ENCODE measurements around the gene BHLHE40. TPM values are rescaled to one million over a fixed set of nuclear protein-coding genes. Genes with fewer than 3 reads are reported as not detected.

Gene BHLHE40
- polyA plus RNA-seq, 3 donors = 20.2 to 167 (median 23.4) TPM

GRCh38 chr3:4977001-4977852 lies 2.0 kb upstream of the BHLHE40 start:
- no peak for TF ChIP-seq CTCF (IDR thresholded peaks at IDR 0.05)
- Histone ChIP-seq H3K27ac (ENCODE audit: low read depth in 1 of 2, low read length in 2 of 2) (peak overlapping the region; percentile 100), H3K36me3 (replicated peaks in 1 of 2; ENCODE audit: control insufficient read depth in 1 of 2, insufficient read depth in 2 of 2, low read length in 2 of 2) (peaks cover 0 to 1% of the 10 kb centered on the region in 2 donors), H3K9ac (ENCODE audit: insufficient read depth, low read length, poor library complexity, severe bottlenecking) (peak overlapping the region; percentile 98), H3K4me2 (replicated peaks; ENCODE audit: extremely low read depth, low read length, poor library complexity, severe bottlenecking) (peak overlapping the region; percentile 82), H3K27me3 (ENCODE audit: control insufficient read depth in 2 of 2, insufficient read depth in 2 of 2, low read length in 2 of 2) (no peaks in the 10 kb centered on the region), H3K4me1 (ENCODE audit: control insufficient read depth in 1 of 2, insufficient read depth in 2 of 2, low read length in 2 of 2) (peaks cover 43% of the 10 kb centered on the region in 2 donors), H4K20me1 (ENCODE audit: insufficient read depth, low read length) (peaks cover 27% of the 10 kb centered on the region), H3K9me3 (replicated peaks in 1 of 2; ENCODE audit: control insufficient read depth in 1 of 2, insufficient read depth in 1 of 2, low read length in 2 of 2) (no peaks in the 10 kb centered on the region), H3K79me2 (ENCODE audit: insufficient read depth, low read length) (peaks cover 25% of the 10 kb centered on the region), H3K4me3 (replicated peaks in 1 of 3; ENCODE audit: low read depth in 2 of 3, low read length in 3 of 3) (peak overlapping the region; percentile 50 to 99 (median 75)), H2AFZ (ENCODE audit: insufficient read depth, low read depth, low read length, poor library complexity, severe bottlenecking) (peak overlapping the region; percentile 55)
- Mint-ChIP-seq H3K4me3 (peak overlapping the region; percentile 89 to 100), H3K36me3 (peaks cover 11 to 15% of the 10 kb centered on the region in 2 donors), H3K27ac (peak overlapping the region; percentile 100), H3K9me3 (peaks cover 0 to 4% (median 0%) of the 10 kb centered on the region in 7 donors), H3K4me1 (peaks cover 32% of the 10 kb centered on the region), H3K27me3 (ENCODE audit: low read depth in 3 of 3) (peaks cover 0 to 2% (median 2%) of the 10 kb centered on the region in 3 donors)
- intact Hi-C loops (cut with micrococcal nuclease) = loop anchor here in 1 of 2 donors (1.0 to 10.0 kb wide), 5 partner anchors 9 to 265 kb away; no protein-coding TSS in a partner anchor
- peak; percentile 91 to 97 (median 97) for DNase-seq
- WGBS (ENCODE audit: insufficient coverage) = 1% methylated on average over 24 of the region's 35 CpGs

DNA sequence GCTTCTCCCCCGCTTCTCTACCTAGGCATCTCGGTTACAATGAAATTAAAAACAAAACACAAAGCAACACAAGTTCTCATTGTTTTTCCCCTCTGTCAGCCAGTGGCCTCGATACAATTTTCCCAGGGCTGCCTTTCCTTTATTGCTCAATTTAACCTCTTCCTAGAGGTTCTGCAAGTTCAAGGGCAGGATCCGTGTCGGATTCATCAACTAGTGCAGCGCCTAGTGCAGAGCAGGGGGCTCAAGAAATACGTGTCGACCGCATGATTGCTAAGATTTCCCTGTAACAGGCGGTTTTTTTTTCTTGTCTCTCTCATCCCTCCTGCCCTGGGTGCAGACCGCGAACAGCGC lies 1.4 kb upstream of the BHLHE40 start:
- Histone ChIP-seq H3K4me2 (replicated peaks; ENCODE audit: extremely low read depth, low read length, poor library complexity, severe bottlenecking) (peak overlapping the region; percentile 82), H3K4me3 (replicated peaks in 1 of 3; ENCODE audit: low read depth in 2 of 3, low read length in 3 of 3) (peak overlapping the region; percentile 50 to 99 (median 75)), H2AFZ (ENCODE audit: insufficient read depth, low read depth, low read length, poor library complexity, severe bottlenecking) (no peak overlapping the region), H3K27ac (ENCODE audit: low read depth in 1 of 2, low read length in 2 of 2) (peak overlapping the region; percentile 100), H3K9me3 (replicated peaks in 1 of 2; ENCODE audit: control insufficient read depth in 1 of 2, insufficient read depth in 1 of 2, low read length in 2 of 2) (no peaks in the 10 kb centered on the region), H4K20me1 (ENCODE audit: insufficient read depth, low read length) (peaks cover 33% of the 10 kb centered on the region), H3K27me3 (ENCODE audit: control insufficient read depth in 2 of 2, insufficient read depth in 2 of 2, low read length in 2 of 2) (no peaks in the 10 kb centered on the region), H3K36me3 (replicated peaks in 1 of 2; ENCODE audit: control insufficient read depth in 1 of 2, insufficient read depth in 2 of 2, low read length in 2 of 2) (peaks cover 2 to 7% of the 10 kb centered on the region in 2 donors), H3K9ac (ENCODE audit: insufficient read depth, low read length, poor library complexity, severe bottlenecking) (peak overlapping the region; percentile 98), H3K79me2 (ENCODE audit: insufficient read depth, low read length) (peaks cover 31% of the 10 kb centered on the region), H3K4me1 (ENCODE audit: control insufficient read depth in 1 of 2, insufficient read depth in 2 of 2, low read length in 2 of 2) (peaks cover 49% of the 10 kb centered on the region in 2 donors)
- under 1% methylated on average over 13 of the region's 13 CpGs for WGBS (ENCODE audit: insufficient coverage)
- intact Hi-C loops (cut with micrococcal nuclease) = loop anchor here in 1 of 2 donors (1.0 to 10.0 kb wide), 5 partner anchors 8 to 266 kb away; no protein-coding TSS in a partner anchor
- peak overlapping the region; percentile 89 to 100 for H3K4me3 Mint-ChIP-seq
- no peak for TF ChIP-seq CTCF (IDR thresholded peaks at IDR 0.05)
- peak overlapping the region; percentile 100 for H3K27ac Mint-ChIP-seq
- peaks cover 0 to 2% (median 2%) of the 10 kb centered on the region in 3 donors for H3K27me3 Mint-ChIP-seq (ENCODE audit: low read depth in 3 of 3)
- DNase-seq = no peak
- peaks cover 0 to 4% (median 0%) of the 10 kb centered on the region in 7 donors for H3K9me3 Mint-ChIP-seq
- H3K4me1 Mint-ChIP-seq = peaks cover 38% of the 10 kb centered on the region
- peaks cover 16 to 21% of the 10 kb centered on the region in 2 donors for H3K36me3 Mint-ChIP-seq
